Measurements from ENCODE around the gene FSTL4.

GRCh38 chr5:133336121-133336968 is 276.0 kb downstream of the FSTL4 start:
- TF ChIP-seq RARB (CRISPR knock-in tag; IDR thresholded peaks at IDR 0.05), result no peak
- no peak for TF ChIP-seq ZFP30 (CRISPR knock-in tag; IDR thresholded peaks at IDR 0.05)
- no peak for TF ChIP-seq CREB5 (CRISPR knock-in tag; IDR thresholded peaks at IDR 0.05; ENCODE audit: low read depth)
- TF ChIP-seq POU6F1 (CRISPR knock-in tag; IDR thresholded peaks at IDR 0.05; ENCODE audit: borderline replicate concordance, low read depth), result no peak
- no peak for TF ChIP-seq ISL1 (CRISPR knock-in tag; IDR thresholded peaks at IDR 0.05)
- no peak for TF ChIP-seq ZFP3 (CRISPR knock-in tag; IDR thresholded peaks at IDR 0.05)
- no peak for TF ChIP-seq BACH2 (CRISPR knock-in tag; IDR thresholded peaks at IDR 0.05; ENCODE audit: borderline replicate concordance)
